Measurements from ENCODE around the gene NT5DC1. TPM values are rescaled to one million over a fixed set of nuclear protein-coding genes. Genes with fewer than 3 reads are reported as not detected.
A peak's percentile ranks its signal among the peaks of the same experiment; 100 is the strongest.

NT5DC1 gene
- total RNA-seq, 2 experiments from 2014 or later, result 51.1 to 51.3 TPM

DNA sequence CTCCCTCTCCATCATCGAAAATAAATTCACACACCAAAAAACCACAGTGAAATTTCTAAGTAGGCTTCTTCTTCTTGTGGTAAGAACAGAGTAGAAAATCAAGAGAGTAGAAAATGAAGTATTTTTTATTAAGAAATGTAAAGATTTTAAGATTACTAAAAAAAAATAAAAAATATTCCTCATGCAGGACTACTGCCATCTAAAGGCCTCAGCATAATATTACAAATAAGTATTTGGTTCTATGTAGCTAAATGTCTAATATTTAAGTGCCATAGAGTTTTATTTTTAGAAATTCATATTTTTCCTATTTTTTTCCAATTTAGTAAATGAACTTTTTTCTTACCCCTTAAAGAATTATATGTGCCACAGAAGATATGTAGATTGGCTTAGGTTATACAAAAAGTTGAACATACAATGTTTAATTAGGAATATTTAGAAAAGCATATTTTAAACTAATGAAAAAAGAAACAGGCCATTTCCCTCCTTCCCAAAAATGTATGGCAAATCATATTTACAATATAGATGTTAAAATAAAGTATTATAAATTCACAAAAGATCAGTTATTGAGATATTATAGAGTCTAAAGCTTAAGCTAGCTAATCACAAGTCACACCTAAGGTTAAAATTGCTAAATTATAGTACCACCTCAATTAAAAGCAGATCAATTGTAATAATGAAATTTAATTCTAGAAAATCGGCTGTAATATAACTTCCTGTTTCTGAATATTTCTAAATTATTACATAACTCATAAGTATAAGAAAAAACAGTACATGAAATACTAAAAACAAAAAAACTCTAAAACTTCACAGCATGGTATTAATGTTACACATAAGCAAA lies 3.5 kb upstream of the NT5DC1 start:
- peaks cover 15% of the 10 kb centered on the region for H3K4me1 Mint-ChIP-seq (ENCODE audit: low read depth)
- H3K9me3 Mint-ChIP-seq, result peaks cover 14% of the 10 kb centered on the region
- no peak for DNase-seq
- CTCF ChIA-PET, result interaction anchor here (0.6 to 4.9 kb wide), 14 partner anchors 9 to 1375 kb away, joined by 3 to 36 read pairs (median 4); no protein-coding TSS in a partner anchor
- intact Hi-C loops (cut with micrococcal nuclease), result loop anchor here (5.0 kb wide), 1 partner anchor 200 kb away; no protein-coding TSS in a partner anchor
- POLR2A ChIA-PET, result no interaction called here
- H3K4me3 Mint-ChIP-seq, result no peak overlapping the region
- H3K27ac Mint-ChIP-seq, result no peak overlapping the region
- H3K27me3 Mint-ChIP-seq, result no peaks in the 10 kb centered on the region
- no peaks in the 10 kb centered on the region for H3K36me3 Mint-ChIP-seq

DNA sequence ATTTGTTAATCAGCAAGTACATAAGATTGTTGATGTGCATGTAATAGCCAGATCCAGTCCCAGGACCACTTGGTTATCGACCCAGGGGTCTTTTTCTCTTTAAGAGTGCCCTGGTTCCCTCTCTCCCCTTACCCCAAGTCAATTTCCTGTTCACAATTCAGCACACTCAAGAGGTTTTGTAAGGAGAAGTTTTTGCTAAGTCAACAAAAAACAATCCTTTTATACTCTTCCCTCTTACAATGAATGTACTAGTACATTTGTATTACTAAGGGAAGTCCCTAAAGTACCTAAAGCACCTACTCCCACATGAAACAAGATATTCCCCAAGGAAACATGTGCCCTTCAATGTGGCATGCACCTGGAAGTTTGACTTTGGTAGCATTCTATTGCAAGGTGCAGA lies 1.6 kb upstream of the NT5DC1 start:
- intact Hi-C loops (cut with micrococcal nuclease), result loop anchor here (5.0 kb wide), 1 partner anchor 202 kb away; no protein-coding TSS in a partner anchor
- Mint-ChIP-seq H3K9me3 (peaks cover 14% of the 10 kb centered on the region), H3K4me3 (no peak overlapping the region), H3K27me3 (no peaks in the 10 kb centered on the region), H3K27ac (no peak overlapping the region), H3K36me3 (peaks cover 5% of the 10 kb centered on the region), H3K4me1 (ENCODE audit: low read depth) (peaks cover 32% of the 10 kb centered on the region)
- ChIA-PET POLR2A (no interaction called here), CTCF (interaction anchor here (4.9 kb wide), 1 partner anchor 88 kb away, joined by 36 read pairs; no protein-coding TSS in a partner anchor)
- no peak for DNase-seq

DNA sequence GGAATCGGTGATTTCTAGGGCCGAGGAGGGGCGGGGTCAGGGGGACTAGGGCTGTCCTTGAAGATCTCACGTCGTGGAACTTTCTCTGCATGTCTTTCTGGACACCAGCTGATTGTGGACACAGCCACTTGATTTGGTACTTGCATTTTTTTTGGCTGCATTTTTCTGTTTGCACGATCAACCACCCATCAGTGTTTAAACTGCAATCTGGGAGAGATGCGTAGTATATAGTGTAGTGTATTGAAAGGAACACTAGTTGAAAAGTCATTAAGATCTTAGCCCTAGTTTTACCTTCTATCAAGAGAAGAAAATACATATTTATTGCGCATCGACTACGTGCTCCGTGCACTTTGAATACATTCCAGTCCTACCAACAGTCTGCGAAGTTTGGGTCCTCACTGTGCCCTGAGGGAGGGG lies 657 bp downstream of the NT5DC1 start:
- intact Hi-C loops (cut with micrococcal nuclease), result loop anchor here (1.0 to 5.0 kb wide), 5 partner anchors 153 to 1381 kb away; partner anchors contain the start of genes DCBLD1, KPNA5, RWDD1 and TSPYL1
- ChIA-PET CTCF (interaction anchor here (0.8 to 1.9 kb wide), 6 partner anchors 8 to 117 kb away, joined by 3 to 12 read pairs (median 4); no protein-coding TSS in a partner anchor), POLR2A (interaction anchor here (0.8 kb wide), 1 partner anchor 11 kb away, joined by 4 read pairs; no protein-coding TSS in a partner anchor)
- H3K27me3 Mint-ChIP-seq, result no peaks in the 10 kb centered on the region
- peak overlapping the region; percentile 89 for H3K4me3 Mint-ChIP-seq
- DNase-seq, result no peak
- H3K36me3 Mint-ChIP-seq, result peaks cover 8% of the 10 kb centered on the region
- peaks cover 5% of the 10 kb centered on the region for H3K9me3 Mint-ChIP-seq
- peak overlapping the region; percentile 80 for H3K27ac Mint-ChIP-seq
- H3K4me1 Mint-ChIP-seq (ENCODE audit: low read depth), result peaks cover 53% of the 10 kb centered on the region

DNA sequence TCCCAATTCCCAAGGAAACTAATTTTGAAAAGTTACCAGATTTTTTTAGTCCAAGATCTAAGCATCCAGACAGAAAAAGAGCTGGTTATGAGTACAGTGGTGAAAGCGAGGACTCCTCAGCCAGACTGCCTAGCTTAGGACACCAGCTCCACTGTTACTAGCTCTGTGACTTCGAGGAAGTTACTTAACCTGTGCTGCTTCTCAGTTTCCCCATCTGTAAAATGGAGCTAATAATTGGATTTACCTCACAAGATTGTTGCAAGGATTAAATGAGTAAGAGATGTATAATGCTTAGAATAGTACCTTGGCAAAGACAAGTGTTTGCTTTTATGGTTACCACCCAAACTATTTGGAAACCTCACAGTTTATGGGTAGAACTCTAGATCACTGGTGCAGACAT lies 1.1 kb downstream of the NT5DC1 start:
- intact Hi-C loops (cut with micrococcal nuclease), result loop anchor here (1.0 to 5.0 kb wide), 5 partner anchors 153 to 1381 kb away; partner anchors contain the start of genes DCBLD1, KPNA5, RWDD1 and TSPYL1
- peak overlapping the region; percentile 89 for H3K4me3 Mint-ChIP-seq
- H3K4me1 Mint-ChIP-seq (ENCODE audit: low read depth), result peaks cover 55% of the 10 kb centered on the region
- POLR2A ChIA-PET, result interaction anchor here (0.8 kb wide), 1 partner anchor 10 kb away, joined by 4 read pairs; no protein-coding TSS in a partner anchor
- no peak for DNase-seq
- no peaks in the 10 kb centered on the region for H3K27me3 Mint-ChIP-seq
- peaks cover 8% of the 10 kb centered on the region for H3K36me3 Mint-ChIP-seq
- peak overlapping the region; percentile 80 for H3K27ac Mint-ChIP-seq
- CTCF ChIA-PET, result interaction anchor here (1.0 to 1.9 kb wide), 3 partner anchors 9 to 90 kb away, joined by 3 to 12 read pairs (median 8); no protein-coding TSS in a partner anchor
- peaks cover under 1% of the 10 kb centered on the region for H3K9me3 Mint-ChIP-seq

DNA sequence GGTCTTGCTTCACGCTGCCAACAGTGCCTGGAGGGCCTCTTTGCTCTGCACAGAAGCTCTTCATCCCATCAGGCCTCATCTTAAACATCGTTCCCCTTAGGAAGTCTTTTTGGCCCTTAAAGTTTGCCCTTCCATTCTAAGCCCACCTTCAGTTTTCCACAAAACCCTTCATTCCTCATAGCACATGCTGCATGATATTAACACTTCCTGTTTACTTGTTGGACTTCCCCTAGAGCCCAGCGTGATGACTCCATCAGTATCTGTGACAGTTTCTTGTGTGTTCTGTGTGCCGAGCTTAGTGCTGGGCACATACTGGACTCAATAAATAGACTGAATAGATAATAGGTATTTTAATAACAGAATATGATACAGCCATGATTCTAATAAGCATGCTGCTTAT lies 2.2 kb downstream of the NT5DC1 start:
- Mint-ChIP-seq H3K36me3 (peaks cover 8% of the 10 kb centered on the region), H3K27me3 (no peaks in the 10 kb centered on the region), H3K4me3 (peak overlapping the region; percentile 2), H3K27ac (no peak overlapping the region), H3K9me3 (no peaks in the 10 kb centered on the region), H3K4me1 (ENCODE audit: low read depth) (peaks cover 57% of the 10 kb centered on the region)
- intact Hi-C loops (cut with micrococcal nuclease), result loop anchor here (5.0 kb wide), 2 partner anchors 579 to 1379 kb away; partner anchors contain the start of genes DCBLD1 and KPNA5
- CTCF ChIA-PET, result interaction anchor here (1.3 to 1.6 kb wide), 2 partner anchors 9 to 91 kb away, joined by 7 to 8 read pairs; no protein-coding TSS in a partner anchor
- POLR2A ChIA-PET, result interaction anchor here (0.7 kb wide), 1 partner anchor 29 kb away, joined by 3 read pairs; no protein-coding TSS in a partner anchor
- DNase-seq, result no peak

DNA sequence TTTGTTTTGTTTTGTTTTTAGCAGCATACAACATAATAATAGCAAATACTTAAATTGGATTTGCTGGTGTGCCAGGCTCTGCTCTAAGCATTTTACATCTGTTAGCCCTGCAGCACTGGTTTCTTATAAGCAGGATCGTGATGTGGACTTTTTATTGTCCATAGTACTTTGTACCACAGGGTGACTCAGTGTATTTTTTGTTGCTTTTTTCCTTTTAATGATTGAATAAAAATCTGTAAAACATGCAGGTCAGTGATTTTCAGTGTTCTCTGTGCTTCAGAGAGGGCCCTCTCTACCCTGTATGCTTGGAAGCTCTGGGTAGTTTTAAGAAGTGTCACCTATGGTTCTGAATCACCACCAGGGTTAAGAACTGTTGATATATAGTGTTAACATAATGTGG lies 4.0 kb downstream of the NT5DC1 start:
- Mint-ChIP-seq H3K27me3 (no peaks in the 10 kb centered on the region), H3K9me3 (no peaks in the 10 kb centered on the region), H3K4me3 (no peak overlapping the region), H3K27ac (no peak overlapping the region), H3K4me1 (ENCODE audit: low read depth) (peaks cover 57% of the 10 kb centered on the region), H3K36me3 (peaks cover 19% of the 10 kb centered on the region)
- DNase-seq, result no peak
- CTCF ChIA-PET, result interaction anchor here (0.6 kb wide), 1 partner anchor 458 kb away, joined by 3 read pairs; no protein-coding TSS in a partner anchor
- POLR2A ChIA-PET, result no interaction called here
- intact Hi-C loops (cut with micrococcal nuclease), result loop anchor here (5.0 kb wide), 2 partner anchors 578 to 1378 kb away; partner anchors contain the start of genes DCBLD1 and KPNA5

DNA sequence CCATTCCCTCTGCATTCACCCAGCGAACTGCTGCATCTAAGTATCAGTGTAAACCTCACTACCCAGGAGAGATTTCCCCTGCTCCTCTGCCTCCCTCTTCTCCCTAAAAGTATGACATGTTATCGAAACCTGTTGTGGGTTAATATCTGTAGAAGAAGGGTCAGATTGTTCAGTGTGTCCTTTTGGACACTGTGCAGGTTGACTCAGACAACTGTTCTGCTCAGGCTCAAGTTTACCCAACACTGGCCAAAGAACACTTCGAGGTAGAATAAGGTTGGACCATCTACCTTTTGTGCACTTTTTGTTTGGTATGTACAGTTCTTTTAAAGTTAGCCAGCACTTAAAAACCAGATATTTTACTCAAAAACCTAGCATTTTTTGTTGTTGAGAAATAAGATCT lies 4.6 kb downstream of the NT5DC1 start:
- intact Hi-C loops (cut with micrococcal nuclease), result no loop called here
- Mint-ChIP-seq H3K27me3 (no peaks in the 10 kb centered on the region), H3K9me3 (no peaks in the 10 kb centered on the region), H3K27ac (no peak overlapping the region), H3K4me1 (ENCODE audit: low read depth) (peaks cover 54% of the 10 kb centered on the region), H3K36me3 (peaks cover 20% of the 10 kb centered on the region), H3K4me3 (no peak overlapping the region)
- CTCF ChIA-PET, result interaction anchor here (0.6 kb wide), 1 partner anchor 457 kb away, joined by 3 read pairs; no protein-coding TSS in a partner anchor
- DNase-seq, result no peak
- POLR2A ChIA-PET, result no interaction called here

DNA sequence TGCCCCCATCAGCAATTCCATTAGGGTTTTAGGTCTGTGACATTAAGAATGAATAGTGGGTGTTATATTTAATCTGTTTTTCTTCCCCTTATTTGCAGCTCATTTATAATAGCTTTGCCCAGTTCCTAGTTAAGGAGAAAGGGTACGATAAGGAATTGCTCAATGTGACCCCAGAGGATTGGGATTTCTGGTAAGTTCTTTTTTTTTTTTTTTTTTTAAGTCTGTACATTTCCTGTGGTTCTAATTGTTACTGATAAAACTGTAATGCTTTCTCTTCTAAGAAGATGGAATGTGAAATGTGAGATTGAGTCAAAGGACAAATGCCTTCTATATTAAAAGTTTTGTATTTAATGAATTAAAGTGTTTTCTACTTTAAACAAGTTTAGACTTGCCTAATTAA lies 5.5 kb downstream of the NT5DC1 start:
- H3K4me3 Mint-ChIP-seq, result no peak overlapping the region
- H3K36me3 Mint-ChIP-seq, result peaks cover 24% of the 10 kb centered on the region
- no peaks in the 10 kb centered on the region for H3K27me3 Mint-ChIP-seq
- POLR2A ChIA-PET, result no interaction called here
- intact Hi-C loops (cut with micrococcal nuclease), result no loop called here
- CTCF ChIA-PET, result interaction anchor here (1.0 to 1.1 kb wide), 2 partner anchors 8 to 24 kb away, joined by 3 to 4 read pairs; no protein-coding TSS in a partner anchor
- H3K27ac Mint-ChIP-seq, result no peak overlapping the region
- DNase-seq, result no peak
- peaks cover 52% of the 10 kb centered on the region for H3K4me1 Mint-ChIP-seq (ENCODE audit: low read depth)
- no peaks in the 10 kb centered on the region for H3K9me3 Mint-ChIP-seq

DNA sequence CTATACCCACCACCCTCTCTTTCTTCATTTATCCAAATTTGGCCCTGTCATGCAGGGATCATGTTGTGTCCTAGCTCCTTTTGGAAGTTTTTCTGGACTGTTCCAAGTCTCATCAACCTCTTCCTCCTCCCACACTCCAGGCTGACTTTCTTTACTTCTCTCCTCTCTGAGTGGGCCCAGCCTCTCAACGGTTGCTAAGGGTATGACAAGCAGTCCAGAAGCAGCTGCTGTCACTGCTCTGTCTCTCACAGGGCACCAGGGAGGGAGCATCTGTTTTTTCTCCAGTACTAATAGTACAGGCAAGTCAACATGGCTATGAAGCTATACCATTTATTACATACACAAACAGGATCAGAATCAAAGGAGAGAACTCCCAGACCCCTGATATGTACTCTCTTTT lies 8.2 kb downstream of the NT5DC1 start:
- POLR2A ChIA-PET, result no interaction called here

DNA sequence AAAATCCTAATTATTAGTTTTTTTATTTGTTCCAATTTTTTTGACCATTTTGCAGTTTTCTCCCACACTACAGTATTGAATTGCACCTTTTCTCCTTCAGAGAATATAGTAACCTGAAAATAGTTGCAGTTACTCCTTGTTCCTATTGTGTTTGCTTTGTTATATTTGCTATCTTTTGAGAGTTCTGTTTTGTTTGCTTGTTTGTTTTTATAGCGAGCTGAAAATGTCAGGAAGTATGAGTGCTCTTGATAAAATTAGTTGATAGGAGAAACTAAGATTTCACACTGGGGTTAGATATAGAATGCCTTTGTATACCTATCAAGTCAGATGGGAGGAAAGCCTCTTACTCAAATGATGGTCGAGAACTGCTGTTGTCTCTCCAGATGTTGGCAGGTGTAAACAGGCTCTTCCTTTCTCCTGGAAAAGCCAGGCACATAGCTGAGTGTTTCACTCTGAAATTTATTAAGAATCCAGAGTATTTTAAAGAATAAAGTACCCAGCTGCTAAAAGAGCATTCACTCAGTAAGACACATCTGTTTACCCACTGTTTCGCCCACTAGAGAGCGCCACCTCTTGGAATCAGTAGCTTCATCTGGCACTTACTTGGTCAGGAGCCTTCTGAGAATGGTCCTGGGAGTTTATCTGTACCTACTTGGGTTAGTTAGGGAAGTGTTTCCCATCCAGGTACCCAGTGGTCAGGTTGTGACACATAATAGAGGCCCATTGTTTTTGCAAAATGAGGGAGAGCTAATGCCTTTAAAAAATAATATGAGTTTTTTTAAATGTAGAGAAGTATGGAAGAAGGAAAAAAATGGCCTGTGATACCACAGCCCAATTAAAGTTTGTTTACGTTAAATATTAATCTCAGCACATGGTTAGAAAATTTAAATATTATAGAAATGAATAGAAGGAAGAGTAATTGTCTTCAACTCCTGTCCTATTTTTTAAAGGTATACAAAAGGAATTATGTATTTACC lies 11.2 kb downstream of the NT5DC1 start:
- intact Hi-C loops (cut with micrococcal nuclease), result no loop called here
- Mint-ChIP-seq H3K9me3 (no peaks in the 10 kb centered on the region), H3K27me3 (no peaks in the 10 kb centered on the region), H3K36me3 (peaks cover 52% of the 10 kb centered on the region), H3K27ac (no peak overlapping the region), H3K4me3 (no peak overlapping the region), H3K4me1 (ENCODE audit: low read depth) (peaks cover 2% of the 10 kb centered on the region)
- DNase-seq, result peak; percentile 47
- ChIA-PET CTCF (interaction anchor here (0.7 to 2.8 kb wide), 13 partner anchors 9 to 551 kb away, joined by 3 to 20 read pairs (median 6); partner anchors contain the start of genes COL10A1 and NT5DC1), POLR2A (interaction anchor here (1.7 kb wide), 1 partner anchor 11 kb away, joined by 4 read pairs; no protein-coding TSS in a partner anchor)

More for the DNA sequence above, 8.2 kb downstream of the NT5DC1 start:
- Mint-ChIP-seq H3K4me3 (no peak overlapping the region), H3K36me3 (peaks cover 43% of the 10 kb centered on the region), H3K27ac (no peak overlapping the region), H3K4me1 (ENCODE audit: low read depth) (peaks cover 27% of the 10 kb centered on the region), H3K27me3 (no peaks in the 10 kb centered on the region), H3K9me3 (no peaks in the 10 kb centered on the region)
- no peak for DNase-seq
- CTCF ChIA-PET, result interaction anchor here (1.6 kb wide), 1 partner anchor 8 kb away, joined by 5 read pairs; the partner anchor contains the start of gene NT5DC1
- intact Hi-C loops (cut with micrococcal nuclease), result no loop called here

DNA sequence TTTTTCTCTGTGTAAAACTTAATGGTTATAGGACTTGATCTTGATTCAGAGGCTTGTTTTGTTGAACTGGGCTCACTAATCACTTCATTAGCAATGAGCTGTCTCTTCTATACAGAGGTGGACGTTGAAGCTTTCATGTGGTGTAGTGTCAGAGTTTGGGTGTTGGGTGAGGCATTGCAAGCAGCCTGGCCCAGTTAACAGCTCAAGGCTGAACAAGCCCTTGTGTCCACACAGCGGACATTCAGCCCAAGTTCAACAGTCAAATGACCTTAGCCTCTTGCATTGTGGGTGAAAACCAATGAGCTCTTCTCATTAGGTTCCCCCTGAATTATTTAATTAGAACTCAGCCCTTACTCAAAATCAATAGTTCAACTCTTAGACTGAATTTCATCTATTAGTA lies 12.7 kb downstream of the NT5DC1 start:
- no peaks in the 10 kb centered on the region for H3K27me3 Mint-ChIP-seq
- no peaks in the 10 kb centered on the region for H3K4me1 Mint-ChIP-seq (ENCODE audit: low read depth)
- no peak overlapping the region for H3K4me3 Mint-ChIP-seq
- ChIA-PET POLR2A (no interaction called here), CTCF (interaction anchor here (0.7 to 2.8 kb wide), 3 partner anchors 10 to 44 kb away, joined by 3 to 20 read pairs (median 9); no protein-coding TSS in a partner anchor)
- H3K36me3 Mint-ChIP-seq, result peaks cover 57% of the 10 kb centered on the region
- no peak for DNase-seq
- intact Hi-C loops (cut with micrococcal nuclease), result no loop called here
- H3K27ac Mint-ChIP-seq, result no peak overlapping the region
- no peaks in the 10 kb centered on the region for H3K9me3 Mint-ChIP-seq
